PC-3 (cell line): ENCODE results near the gene MAGI2. TPM values are rescaled to one million over a fixed set of nuclear protein-coding genes. Genes with fewer than 3 reads are reported as not detected.

Source experiments
- ATAC-seq: fragments of 200-7000 bp; cut with Tn5 transposase; 2 replicates; pipeline ENCODE4 v1.9.1; 2020; ENCODE audit warnings: mild to moderate bottlenecking, moderate library complexity
- BruUV-seq: library from RNA; stranded (reverse); fragments of 400-500 nt; replicated peaks from 2 replicates; lab custom pipeline; 2021; lab: Mats Ljungman, UMichigan
- CTCF ChIA-PET: fragments of 300-600 bp; sonication (Branson Sonifier 250); formaldehyde crosslinking; loops from one replicate; lab custom pipeline; 2022; ENCODE audit warnings: antibody characterized with exemption; lab: Charles Lee
- POLR2A ChIA-PET: fragments of 300-600 bp; sonication (Branson Sonifier 250); formaldehyde crosslinking; loops from one replicate; lab custom pipeline; 2022; ENCODE audit warnings: antibody characterized with exemption; ENCODE audit not compliant: unreplicated experiment; lab: Charles Lee
- DNase-seq: peaks from one replicate; pipeline ENCODE4 v3.0.0-alpha.2; 2015
- H2AFZ ChIP-seq: fragments of 300-600 bp; sonication (generic); 2 replicates; pipeline ENCODE4 v1.6.0; 2016; ENCODE audit warnings: antibody characterized with exemption, low read length
- H3F3A ChIP-seq: fragments of 300-600 bp; sonication (generic); one replicate; pipeline ENCODE4 v1.6.0; 2017; ENCODE audit warnings: antibody characterized with exemption, low read length, control low read depth, mild to moderate bottlenecking; ENCODE audit not compliant: unreplicated experiment
- H3K27ac ChIP-seq: fragments of 300-600 bp; sonication (generic); 2 replicates; pipeline ENCODE4 v1.5.1; 2016; ENCODE audit warnings: mild to moderate bottlenecking, low read length
- H3K27me3 ChIP-seq: fragments of 300-600 bp; sonication (generic); 2 replicates; pipeline ENCODE4 v1.6.1; 2016; ENCODE audit warnings: low read length, mixed read lengths
- H3K36me3 ChIP-seq: fragments of 300-600 bp; sonication (generic); 2 replicates; pipeline ENCODE4 v1.6.1; 2016; ENCODE audit warnings: low read depth, mixed run types, low read length, mixed read lengths
- H3K4me1 ChIP-seq: fragments of 300-600 bp; sonication (generic); 2 replicates; pipeline ENCODE4 v1.5.1; 2016; ENCODE audit warnings: low read length; ENCODE audit not compliant: insufficient read depth
- H3K4me2 ChIP-seq: fragments of 300-600 bp; sonication (generic); 2 replicates; pipeline ENCODE4 v1.6.0; 2016; ENCODE audit warnings: low read length
- H3K4me3 ChIP-seq: fragments of 300-600 bp; sonication (generic); 2 replicates; pipeline ENCODE4 v1.5.1; 2016; ENCODE audit warnings: mild to moderate bottlenecking, low read length, mixed read lengths
- H3K79me2 ChIP-seq: fragments of 300-600 bp; sonication (generic); 2 replicates; pipeline ENCODE4 v1.6.1; 2017; ENCODE audit warnings: low read length, mixed read lengths
- H3K9ac ChIP-seq: fragments of 300-600 bp; sonication (generic); 2 replicates; pipeline ENCODE4 v1.6.0; 2016; ENCODE audit warnings: mild to moderate bottlenecking, low read length
- H3K9me2 ChIP-seq: fragments of 300-600 bp; sonication (generic); replicated peaks from 2 replicates; pipeline ENCODE4 v1.6.1; 2016; ENCODE audit warnings: mixed run types, low read length, mixed read lengths
- H3K9me3 ChIP-seq: fragments of 300-600 bp; sonication (generic); 2 replicates; pipeline ENCODE4 v1.6.1; 2016; ENCODE audit warnings: low read length, mixed read lengths
- H4K20me1 ChIP-seq: fragments of 300-600 bp; sonication (generic); 2 replicates; pipeline ENCODE4 v1.6.1; 2016; ENCODE audit warnings: low read length, mixed read lengths
- EZH2 ChIP-seq: fragments of 300-600 bp; sonication (generic); IDR thresholded peaks from one replicate; pipeline ENCODE4 v1.6.1; 2017; ENCODE audit warnings: antibody characterized with exemption, mild to moderate bottlenecking, low read length; ENCODE audit not compliant: unreplicated experiment
- EZH2phosphoT487 ChIP-seq: fragments of 300-600 bp; sonication (generic); IDR thresholded peaks from 2 replicates; pipeline ENCODE4 v1.6.1; 2018; ENCODE audit warnings: mild to moderate bottlenecking, antibody characterized with exemption, low read length, borderline replicate concordance
- intact Hi-C: fragments of 100-400 bp; cut with micrococcal nuclease; formaldehyde crosslinking; loops from 2 replicates; pipeline ENCODE4 v1.9.0; 2023
- total RNA-seq: library from RNA; depleted of rRNA; stranded (reverse); fragments of >200 nt; gene quantifications from 2 replicates; pipeline ENCODE4 v1.2.3, GENCODE V29; 2014
- TF ChIP-seq, protein P1 (sequence below): fragments of 300-600 bp; sonication (generic); conservative IDR thresholded peaks from 2 replicates; pipeline ENCODE4 v1.5.1; 2017; ENCODE audit warnings: antibody characterized with exemption, low read depth, mild to moderate bottlenecking, low read length

The MAGI2 gene
- total RNA-seq, 1 experiment from 2014 or later, result not detected

DNA sequence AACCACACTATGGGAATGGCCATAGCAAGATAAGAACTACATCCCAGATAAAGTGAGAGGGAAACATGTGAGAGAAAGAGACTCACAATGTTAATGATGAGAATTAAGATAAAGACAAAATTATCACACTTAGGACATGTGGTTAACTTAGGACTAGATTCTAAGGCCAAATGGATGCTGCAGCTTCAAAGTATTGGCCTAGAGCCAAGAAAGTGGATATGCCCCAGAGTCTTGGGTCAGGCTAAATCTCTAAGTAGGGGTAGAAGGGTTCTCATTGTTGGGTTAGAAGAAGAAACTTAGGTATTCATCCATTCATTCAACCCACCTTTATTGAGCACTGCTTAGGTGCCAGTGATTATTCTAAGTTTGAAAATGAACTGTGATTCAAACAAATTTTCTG lies 836.9 kb downstream of the MAGI2 start:
- Histone ChIP-seq H3K27me3 (no peaks in the 10 kb centered on the region), H3K9ac (no peak overlapping the region), H3K9me3 (no peaks in the 10 kb centered on the region), H3K4me2 (no peak overlapping the region), H3K4me3 (no peak overlapping the region), H3K4me1 (no peaks in the 10 kb centered on the region), H3K9me2 (no peaks in the 10 kb centered on the region), H3F3A (no peaks in the 10 kb centered on the region), H4K20me1 (no peaks in the 10 kb centered on the region), H2AFZ (no peak overlapping the region), H3K79me2 (no peaks in the 10 kb centered on the region), H3K27ac (no peak overlapping the region), H3K36me3 (no peaks in the 10 kb centered on the region)
- TF ChIP-seq EZH2, result no peak
- ATAC-seq, result no peak
- CTCF ChIA-PET, result no interaction called here
- intact Hi-C loops, result no loop called here
- POLR2A ChIA-PET, result no interaction called here
- DNase-seq, result no peak
- no TSS peak for BruUV-seq

DNA sequence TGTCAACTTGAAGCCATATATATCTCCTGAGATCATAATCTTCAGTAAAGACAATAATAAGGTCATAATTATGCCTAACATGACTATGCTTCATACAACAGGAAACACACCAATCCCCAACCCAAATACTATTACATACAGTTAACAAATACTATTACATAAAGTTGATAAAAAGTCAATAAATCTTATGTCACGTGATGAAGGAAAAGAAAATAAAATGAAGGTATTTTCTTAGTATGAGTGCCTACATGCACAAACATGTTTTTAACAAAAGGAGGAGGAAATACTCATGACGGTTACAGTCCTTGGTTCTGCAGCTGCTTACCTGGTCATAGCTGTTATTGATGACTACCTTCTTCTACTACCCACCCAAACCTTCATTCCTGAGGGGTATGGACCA lies 844.2 kb downstream of the MAGI2 start:
- Histone ChIP-seq H3K79me2 (no peaks in the 10 kb centered on the region), H3K9me2 (no peaks in the 10 kb centered on the region), H3F3A (no peaks in the 10 kb centered on the region), H3K4me1 (no peaks in the 10 kb centered on the region), H3K4me2 (no peak overlapping the region), H3K27ac (no peak overlapping the region), H3K36me3 (no peaks in the 10 kb centered on the region), H3K9ac (no peak overlapping the region), H3K9me3 (no peaks in the 10 kb centered on the region), H4K20me1 (no peaks in the 10 kb centered on the region), H3K27me3 (no peaks in the 10 kb centered on the region), H2AFZ (no peak overlapping the region), H3K4me3 (no peak overlapping the region)
- ChIA-PET POLR2A (no interaction called here), CTCF (interaction anchor here (0.6 kb wide), 1 partner anchor 194 kb away, joined by 4 read pairs; no protein-coding TSS in a partner anchor)
- ATAC-seq (no peak), DNase-seq (no peak)
- TF ChIP-seq EZH2, result no peak
- TF ChIP-seq, protein P1, sequence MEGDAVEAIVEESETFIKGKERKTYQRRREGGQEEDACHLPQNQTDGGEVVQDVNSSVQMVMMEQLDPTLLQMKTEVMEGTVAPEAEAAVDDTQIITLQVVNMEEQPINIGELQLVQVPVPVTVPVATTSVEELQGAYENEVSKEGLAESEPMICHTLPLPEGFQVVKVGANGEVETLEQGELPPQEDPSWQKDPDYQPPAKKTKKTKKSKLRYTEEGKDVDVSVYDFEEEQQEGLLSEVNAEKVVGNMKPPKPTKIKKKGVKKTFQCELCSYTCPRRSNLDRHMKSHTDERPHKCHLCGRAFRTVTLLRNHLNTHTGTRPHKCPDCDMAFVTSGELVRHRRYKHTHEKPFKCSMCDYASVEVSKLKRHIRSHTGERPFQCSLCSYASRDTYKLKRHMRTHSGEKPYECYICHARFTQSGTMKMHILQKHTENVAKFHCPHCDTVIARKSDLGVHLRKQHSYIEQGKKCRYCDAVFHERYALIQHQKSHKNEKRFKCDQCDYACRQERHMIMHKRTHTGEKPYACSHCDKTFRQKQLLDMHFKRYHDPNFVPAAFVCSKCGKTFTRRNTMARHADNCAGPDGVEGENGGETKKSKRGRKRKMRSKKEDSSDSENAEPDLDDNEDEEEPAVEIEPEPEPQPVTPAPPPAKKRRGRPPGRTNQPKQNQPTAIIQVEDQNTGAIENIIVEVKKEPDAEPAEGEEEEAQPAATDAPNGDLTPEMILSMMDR, result no peak
- TF ChIP-seq EZH2phosphoT487, result no peak
- no TSS peak for BruUV-seq
- intact Hi-C loops, result no loop called here

DNA sequence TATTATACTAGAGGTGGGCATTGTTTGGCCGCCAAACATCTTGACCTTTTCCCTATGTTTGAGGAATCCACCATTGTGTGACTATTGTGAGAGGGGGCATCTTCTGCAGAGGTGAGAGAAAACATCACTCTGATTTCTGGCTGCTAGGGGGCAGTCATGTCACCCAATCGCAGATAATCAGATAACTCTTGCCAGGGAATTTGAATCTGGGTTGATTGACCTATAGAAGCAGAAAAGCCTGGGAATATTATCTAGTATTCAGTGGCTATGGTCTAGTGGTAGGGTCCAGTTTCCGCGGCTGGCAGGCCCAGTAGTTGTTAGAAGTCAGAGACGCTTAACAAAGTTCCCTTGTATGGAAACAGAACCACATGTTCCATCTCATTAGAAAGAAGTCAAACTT lies 846.4 kb downstream of the MAGI2 start:
- ChIA-PET POLR2A (no interaction called here), CTCF (no interaction called here)
- Histone ChIP-seq H2AFZ (no peak overlapping the region), H3K9me2 (no peaks in the 10 kb centered on the region), H3K4me1 (no peaks in the 10 kb centered on the region), H3K27ac (no peak overlapping the region), H3K9me3 (no peaks in the 10 kb centered on the region), H4K20me1 (no peaks in the 10 kb centered on the region), H3K4me2 (no peak overlapping the region), H3K9ac (no peak overlapping the region), H3K79me2 (no peaks in the 10 kb centered on the region), H3K27me3 (peaks cover 5% of the 10 kb centered on the region), H3K36me3 (no peaks in the 10 kb centered on the region), H3F3A (no peaks in the 10 kb centered on the region), H3K4me3 (no peak overlapping the region)
- peak; percentile 51; the same call in 1 of the 2 replicates for ATAC-seq
- DNase-seq, result peak; percentile 48
- no peak for TF ChIP-seq EZH2phosphoT487
- TF ChIP-seq, protein P1, result peak; percentile 73
- intact Hi-C loops, result loop anchor here (1.0 to 2.0 kb wide), 2 partner anchors 317 to 570 kb away; no protein-coding TSS in a partner anchor
- no TSS peak for BruUV-seq
